Activated T-cell treated with anti-CD3 and anti-CD28 coated beads, Interleukin-2, amount 50 U/mL, for 4 hours (primary cell): ENCODE measurements around the gene VEGFD. TPM values are rescaled to one million over a fixed set of nuclear protein-coding genes. Genes with fewer than 3 reads are reported as not detected.

Experiments used
- ATAC-seq, 2 donors: fragments of 200-7000 bp; cut with Tn5 transposase; one replicate each; pipeline ENCODE4 v1.10.0; 2021
- DNase-seq: peaks from one replicate; pipeline ENCODE4 v3.0.0-alpha.2; 2020
- H3K27me3 Mint-ChIP-seq: one replicate; pipeline ENCODE4 v1.8.0; 2021; ENCODE audit warnings: low read depth, mixed read lengths
- H3K36me3 Mint-ChIP-seq: one replicate; pipeline ENCODE4 v1.8.0; 2022; ENCODE audit warnings: mixed read lengths; ENCODE audit not compliant: insufficient read depth
- H3K4me1 Mint-ChIP-seq: one replicate; pipeline ENCODE4 v1.8.0; 2021; ENCODE audit warnings: low read depth, mixed read lengths
- H3K4me3 Mint-ChIP-seq: one replicate; pipeline ENCODE4 v1.8.0; 2021; ENCODE audit warnings: mild to moderate bottlenecking, moderate library complexity, mixed read lengths
- H3K9me3 Mint-ChIP-seq: one replicate; pipeline ENCODE4 v1.8.0; 2021; ENCODE audit warnings: mixed read lengths
- total RNA-seq, 3 donors: library from RNA; stranded (reverse); gene quantifications; one replicate each; pipeline ENCODE4 v1.2.1, GENCODE V29; 2021

Gene VEGFD
- total RNA-seq, 3 donors from 2014 or later = not detected

GRCh38 chrX:15398874-15399273 is 14.7 kb upstream of the VEGFD start:
- Mint-ChIP-seq H3K27me3 (no peaks in the 10 kb centered on the region), H3K4me1 (no peaks in the 10 kb centered on the region), H3K9me3 (no peaks in the 10 kb centered on the region), H3K4me3 (no peak overlapping the region), H3K36me3 (no peaks in the 10 kb centered on the region)
- DNase-seq (no peak), ATAC-seq (no peak)

- no peaks in the 10 kb centered on the region for H3K36me3 Mint-ChIP-seq
- no peaks in the 10 kb centered on the region for H3K4me1 Mint-ChIP-seq
- no peaks in the 10 kb centered on the region for H3K9me3 Mint-ChIP-seq
- H3K4me3 Mint-ChIP-seq = no peak overlapping the region
- ATAC-seq (no peak), DNase-seq (no peak)
- H3K27me3 Mint-ChIP-seq = peaks cover 2% of the 10 kb centered on the region
Measured at GRCh38 chrX:15395789-15396188, 11.6 kb upstream of the VEGFD start.

- Mint-ChIP-seq H3K4me1 (no peaks in the 10 kb centered on the region), H3K9me3 (no peaks in the 10 kb centered on the region), H3K36me3 (no peaks in the 10 kb centered on the region), H3K27me3 (peaks cover 2% of the 10 kb centered on the region), H3K4me3 (no peak overlapping the region)
- DNase-seq (no peak), ATAC-seq (no peak)
Measured at GRCh38 chrX:15391850-15392249, 7.6 kb upstream of the VEGFD start.

- Mint-ChIP-seq H3K4me3 (no peak overlapping the region), H3K36me3 (no peaks in the 10 kb centered on the region), H3K9me3 (no peaks in the 10 kb centered on the region), H3K4me1 (no peaks in the 10 kb centered on the region), H3K27me3 (peaks cover 7% of the 10 kb centered on the region)
- DNase-seq (no peak), ATAC-seq (no peak)
Measured at GRCh38 chrX:15382813-15383212, 1.4 kb downstream of the VEGFD start.

GRCh38 chrX:15376956-15377355 is 7.3 kb downstream of the VEGFD start:
- Mint-ChIP-seq H3K9me3 (no peaks in the 10 kb centered on the region), H3K36me3 (no peaks in the 10 kb centered on the region), H3K4me1 (no peaks in the 10 kb centered on the region), H3K4me3 (no peak overlapping the region), H3K27me3 (peaks cover 3% of the 10 kb centered on the region)
- DNase-seq = no peak
- no peak for ATAC-seq

- Mint-ChIP-seq H3K4me3 (no peak overlapping the region), H3K27me3 (peaks cover 3% of the 10 kb centered on the region), H3K4me1 (no peaks in the 10 kb centered on the region), H3K36me3 (no peaks in the 10 kb centered on the region), H3K9me3 (no peaks in the 10 kb centered on the region)
- DNase-seq (no peak), ATAC-seq (no peak)
Measured at GRCh38 chrX:15373976-15374375, 10.2 kb downstream of the VEGFD start.

GRCh38 chrX:15366506-15367352 is 17.5 kb downstream of the VEGFD start:
- Mint-ChIP-seq H3K4me1 (no peaks in the 10 kb centered on the region), H3K27me3 (peaks cover 15% of the 10 kb centered on the region), H3K9me3 (no peaks in the 10 kb centered on the region), H3K4me3 (no peak overlapping the region), H3K36me3 (no peaks in the 10 kb centered on the region)
- DNase-seq = no peak
- no peak for ATAC-seq

- no peak for DNase-seq
- H3K4me3 Mint-ChIP-seq = no peak overlapping the region
- H3K9me3 Mint-ChIP-seq = no peaks in the 10 kb centered on the region
- no peaks in the 10 kb centered on the region for H3K36me3 Mint-ChIP-seq
- peaks cover 6% of the 10 kb centered on the region for H3K27me3 Mint-ChIP-seq
- no peak for ATAC-seq
- no peaks in the 10 kb centered on the region for H3K4me1 Mint-ChIP-seq
Measured at GRCh38 chrX:15359701-15360100, 24.5 kb downstream of the VEGFD start.

- no peak overlapping the region for H3K4me3 Mint-ChIP-seq
- peaks cover 3% of the 10 kb centered on the region for H3K27me3 Mint-ChIP-seq
- ATAC-seq = no peak
- H3K36me3 Mint-ChIP-seq = no peaks in the 10 kb centered on the region
- H3K4me1 Mint-ChIP-seq = no peaks in the 10 kb centered on the region
- no peaks in the 10 kb centered on the region for H3K9me3 Mint-ChIP-seq
- DNase-seq = no peak
Measured at GRCh38 chrX:15358533-15358932, 25.7 kb downstream of the VEGFD start.

- Mint-ChIP-seq H3K9me3 (no peaks in the 10 kb centered on the region), H3K4me1 (no peaks in the 10 kb centered on the region), H3K4me3 (no peak overlapping the region), H3K27me3 (peaks cover 3% of the 10 kb centered on the region), H3K36me3 (no peaks in the 10 kb centered on the region)
- ATAC-seq = no peak
- no peak for DNase-seq
Measured at GRCh38 chrX:15356444-15356843, 27.8 kb downstream of the VEGFD start.

GRCh38 chrX:15350329-15350996 is 33.8 kb downstream of the VEGFD start:
- ATAC-seq (no peak), DNase-seq (no peak)
- H3K4me1 Mint-ChIP-seq = no peaks in the 10 kb centered on the region
- no peaks in the 10 kb centered on the region for H3K36me3 Mint-ChIP-seq
- H3K4me3 Mint-ChIP-seq = no peak overlapping the region
- H3K9me3 Mint-ChIP-seq = no peaks in the 10 kb centered on the region
- H3K27me3 Mint-ChIP-seq = no peaks in the 10 kb centered on the region

GRCh38 chrX:15349046-15349445 is 35.2 kb downstream of the VEGFD start:
- no peak for ATAC-seq
- no peak for DNase-seq

GRCh38 chrX:15345976-15346375 is 38.2 kb downstream of the VEGFD start:
- H3K9me3 Mint-ChIP-seq = no peaks in the 10 kb centered on the region

More at GRCh38 chrX:15349046-15349445, 35.2 kb downstream of the VEGFD start:
- Mint-ChIP-seq H3K4me1 (no peaks in the 10 kb centered on the region), H3K36me3 (no peaks in the 10 kb centered on the region), H3K27me3 (peaks cover under 1% of the 10 kb centered on the region), H3K9me3 (no peaks in the 10 kb centered on the region), H3K4me3 (no peak overlapping the region)

GRCh38 chrX:15344106-15344505 is 40.1 kb downstream of the VEGFD start:
- Mint-ChIP-seq H3K9me3 (no peaks in the 10 kb centered on the region), H3K4me3 (no peak overlapping the region), H3K27me3 (peaks cover 14% of the 10 kb centered on the region), H3K36me3 (no peaks in the 10 kb centered on the region), H3K4me1 (no peaks in the 10 kb centered on the region)
- DNase-seq (no peak), ATAC-seq (no peak)

More at GRCh38 chrX:15345976-15346375, 38.2 kb downstream of the VEGFD start:
- DNase-seq (no peak), ATAC-seq (no peak)
- H3K36me3 Mint-ChIP-seq = no peaks in the 10 kb centered on the region
- H3K4me1 Mint-ChIP-seq = no peaks in the 10 kb centered on the region
- peaks cover 8% of the 10 kb centered on the region for H3K27me3 Mint-ChIP-seq
- H3K4me3 Mint-ChIP-seq = no peak overlapping the region

GRCh38 chrX:15343075-15343476 is 41.1 kb downstream of the VEGFD start:
- no peaks in the 10 kb centered on the region for H3K9me3 Mint-ChIP-seq
- ATAC-seq = no peak
- peaks cover 14% of the 10 kb centered on the region for H3K27me3 Mint-ChIP-seq
- no peaks in the 10 kb centered on the region for H3K36me3 Mint-ChIP-seq
- no peak for DNase-seq
- no peak overlapping the region for H3K4me3 Mint-ChIP-seq
- H3K4me1 Mint-ChIP-seq = no peaks in the 10 kb centered on the region
